HepG2 (cell line): ENCODE measurements around the gene PNKD. TPM values are rescaled to one million over a fixed set of nuclear protein-coding genes. Genes with fewer than 3 reads are reported as not detected.
A peak's percentile ranks its signal among the peaks of the same experiment; 100 is the strongest.

Experiments
- BRCA1 ChIP-seq: sonication (generic); formaldehyde crosslinking; IDR thresholded peaks from 2 replicates; pipeline ENCODE4 v1.4.0; 2020; ENCODE audit warnings: missing genetic modification reagents
- CREB1 ChIP-seq, 2 experiments: fragments of 450-650 bp in 1 of 2; IDR thresholded peaks; 2 replicates each; pipeline ENCODE4 v1.6.1; 2016 to 2017; ENCODE audit warnings: control low read depth in 1 of 2, mild to moderate bottlenecking in 1 of 2, missing compliant biosample characterization in 1 of 2, missing genetic modification characterization in 1 of 2
- HNRNPH1 ChIP-seq: fragments of 200-400 bp; formaldehyde crosslinking; optimal IDR thresholded peaks from 2 replicates; pipeline ENCODE3; 2017; ENCODE audit warnings: mild to moderate bottlenecking, low read depth, low read length
- ISL2 ChIP-seq: sonication (generic); formaldehyde crosslinking; IDR thresholded peaks from 2 replicates; pipeline ENCODE4 v1.5.0; 2020; ENCODE audit warnings: missing genetic modification reagents
- KAT8 ChIP-seq: IDR thresholded peaks from 2 replicates; pipeline ENCODE4 v1.6.1; 2016; ENCODE audit warnings: missing genetic modification reagents, missing compliant biosample characterization
- KDM1A ChIP-seq: IDR thresholded peaks from 2 replicates; pipeline ENCODE4 v1.6.1; 2016; ENCODE audit warnings: missing compliant biosample characterization
- KLF16 ChIP-seq, 2 experiments: sonication (generic) in 1 of 2; formaldehyde crosslinking in 1 of 2; IDR thresholded peaks; 2 replicates each; pipeline versions ENCODE4 v1.6.1 to v1.8.0; 2016 to 2023; ENCODE audit warnings: missing genetic modification reagents in 2 of 2, missing compliant biosample characterization in 1 of 2
- KLF9 ChIP-seq: IDR thresholded peaks from 2 replicates; pipeline ENCODE4 v1.6.1; 2016; ENCODE audit warnings: low read depth
- NFKB2 ChIP-seq: sonication (generic); formaldehyde crosslinking; IDR thresholded peaks from 2 replicates; pipeline ENCODE4 v1.4.0; 2020; ENCODE audit warnings: missing genetic modification reagents, borderline replicate concordance
- SOX6 ChIP-seq, 2 experiments: fragments of 450-650 bp in 1 of 2; sonication (generic) in 1 of 2; formaldehyde crosslinking in 1 of 2; IDR thresholded peaks; 2 replicates each; pipeline versions ENCODE4 v1.4.0 to v1.6.1; 2017 to 2020; ENCODE audit warnings: antibody characterized with exemption in 1 of 2, mild to moderate bottlenecking in 1 of 2, missing genetic modification reagents in 1 of 2
- SSRP1 ChIP-seq: IDR thresholded peaks from 2 replicates; pipeline ENCODE4 v1.6.1; 2016; ENCODE audit warnings: control low read depth
- ZMAT3 ChIP-seq: sonication (generic); formaldehyde crosslinking; conservative IDR thresholded peaks from 2 replicates; pipeline ENCODE4 v1.7.0; 2021; ENCODE audit warnings: missing genetic modification reagents
- ZNF567 ChIP-seq: sonication (generic); formaldehyde crosslinking; IDR thresholded peaks from 2 replicates; pipeline ENCODE4 v1.8.1; 2023; ENCODE audit warnings: mild to moderate bottlenecking, missing genetic modification reagents, borderline replicate concordance
- ZNF709 ChIP-seq: sonication (generic); formaldehyde crosslinking; IDR thresholded peaks from 2 replicates; pipeline ENCODE4 v1.5.0; 2020; ENCODE audit warnings: mild to moderate bottlenecking, missing genetic modification reagents
- ZNF850 ChIP-seq: sonication (generic); formaldehyde crosslinking; conservative IDR thresholded peaks from 2 replicates; pipeline ENCODE4 v1.9.0; 2021; ENCODE audit warnings: mild to moderate bottlenecking, missing genetic modification reagents
- polyA plus RNA-seq, 8 experiments: library from polyadenylated mRNA; depleted of rRNA in 3 of 8; stranded (reverse) in 7 of 8; unstranded in 1 of 8; fragments of >200 nt; fragmentation: Illumina TruSeq in 4 of 8; extraction: Trizol in 4 of 8; gene quantifications; 2 replicates each; pipeline versions ENCODE4 v1.2.1 to v1.2.3, GENCODE V29; 2011 to 2016; ENCODE audit warnings: low read depth in 4 of 8, missing spikeins in 1 of 8, mixed read lengths in 1 of 8; ENCODE audit not compliant: insufficient read depth in 1 of 8
- total RNA-seq, 5 experiments: library from RNA; depleted of rRNA; stranded (reverse); fragments of >200 nt; fragmentation: Illumina TruSeq; extraction: Trizol; gene quantifications; 2 replicates each; pipeline ENCODE4 v1.2.3, GENCODE V29; 2016; ENCODE audit warnings: low read depth in 1 of 5
- TF ChIP-seq, protein P1 (sequence below): sonication (generic); formaldehyde crosslinking; IDR thresholded peaks from 2 replicates; pipeline ENCODE4 v1.5.0; 2020; ENCODE audit warnings: mild to moderate bottlenecking, missing genetic modification reagents, borderline replicate concordance
- TF ChIP-seq, protein P2 (sequence below): sonication (generic); formaldehyde crosslinking; IDR thresholded peaks from 2 replicates; pipeline ENCODE4 v1.5.0; 2020; ENCODE audit warnings: mild to moderate bottlenecking, missing genetic modification reagents
- TF ChIP-seq, protein P3 (sequence below): sonication (generic); formaldehyde crosslinking; IDR thresholded peaks from 2 replicates; pipeline ENCODE4 v1.5.1; 2020; ENCODE audit warnings: mild to moderate bottlenecking, moderate library complexity, missing genetic modification reagents
- TF ChIP-seq, protein P4 (sequence below): IDR thresholded peaks from 2 replicates; pipeline ENCODE4 v1.6.1; 2016

PNKD gene
- total and polyA plus RNA-seq, 2 of the 13 experiments (the other 11 are each of a cell fraction or from before 2014, with no cell fraction given), result 55.9 to 80.4 TPM

DNA sequence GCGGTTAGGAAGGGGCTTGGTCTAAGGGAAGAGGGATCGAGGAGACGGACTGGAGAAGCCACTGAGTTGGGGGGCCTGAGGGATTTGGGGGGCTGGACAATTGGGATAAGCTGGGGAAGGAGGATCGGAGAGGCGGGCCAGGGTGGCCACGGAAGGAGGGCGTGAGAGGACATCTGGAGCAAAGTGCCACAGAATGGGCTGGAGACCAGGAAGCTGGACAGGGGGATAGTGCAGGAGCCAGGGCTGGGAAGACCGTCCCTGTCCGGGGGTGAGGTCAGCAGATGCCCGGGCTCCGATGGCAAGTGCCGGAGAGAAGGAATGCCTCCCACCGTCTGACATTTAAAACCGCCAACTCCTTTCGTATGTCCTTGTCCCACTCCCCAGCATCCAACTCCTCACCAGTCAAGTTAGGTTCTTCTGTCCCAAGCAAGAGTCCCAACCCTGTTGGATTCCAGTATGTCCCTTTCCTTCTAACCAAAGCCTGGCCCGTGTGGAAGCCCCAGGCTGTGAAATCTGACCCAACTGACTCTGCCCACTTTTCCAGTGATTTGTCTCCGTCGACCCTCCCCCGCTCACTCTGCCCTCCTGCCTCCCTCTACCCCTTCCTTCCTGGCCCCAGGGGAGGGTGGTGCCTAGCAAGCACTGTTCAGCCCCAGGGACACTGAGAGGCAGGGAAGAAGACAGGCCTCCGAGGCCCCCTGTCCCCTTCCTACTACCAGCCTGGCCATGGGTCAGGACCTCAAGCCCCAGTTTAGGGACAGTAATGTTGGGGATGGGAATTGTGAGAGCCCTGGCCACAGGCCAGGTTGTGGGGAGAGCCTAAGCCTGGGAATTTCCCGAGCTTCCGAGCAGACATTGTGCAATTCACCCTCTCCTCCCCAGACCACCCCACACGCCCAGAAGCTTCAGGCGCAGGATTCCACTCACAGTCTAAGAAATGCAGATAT, 53.5 kb downstream of the PNKD start (continued):
- TF ChIP-seq, protein P1, sequence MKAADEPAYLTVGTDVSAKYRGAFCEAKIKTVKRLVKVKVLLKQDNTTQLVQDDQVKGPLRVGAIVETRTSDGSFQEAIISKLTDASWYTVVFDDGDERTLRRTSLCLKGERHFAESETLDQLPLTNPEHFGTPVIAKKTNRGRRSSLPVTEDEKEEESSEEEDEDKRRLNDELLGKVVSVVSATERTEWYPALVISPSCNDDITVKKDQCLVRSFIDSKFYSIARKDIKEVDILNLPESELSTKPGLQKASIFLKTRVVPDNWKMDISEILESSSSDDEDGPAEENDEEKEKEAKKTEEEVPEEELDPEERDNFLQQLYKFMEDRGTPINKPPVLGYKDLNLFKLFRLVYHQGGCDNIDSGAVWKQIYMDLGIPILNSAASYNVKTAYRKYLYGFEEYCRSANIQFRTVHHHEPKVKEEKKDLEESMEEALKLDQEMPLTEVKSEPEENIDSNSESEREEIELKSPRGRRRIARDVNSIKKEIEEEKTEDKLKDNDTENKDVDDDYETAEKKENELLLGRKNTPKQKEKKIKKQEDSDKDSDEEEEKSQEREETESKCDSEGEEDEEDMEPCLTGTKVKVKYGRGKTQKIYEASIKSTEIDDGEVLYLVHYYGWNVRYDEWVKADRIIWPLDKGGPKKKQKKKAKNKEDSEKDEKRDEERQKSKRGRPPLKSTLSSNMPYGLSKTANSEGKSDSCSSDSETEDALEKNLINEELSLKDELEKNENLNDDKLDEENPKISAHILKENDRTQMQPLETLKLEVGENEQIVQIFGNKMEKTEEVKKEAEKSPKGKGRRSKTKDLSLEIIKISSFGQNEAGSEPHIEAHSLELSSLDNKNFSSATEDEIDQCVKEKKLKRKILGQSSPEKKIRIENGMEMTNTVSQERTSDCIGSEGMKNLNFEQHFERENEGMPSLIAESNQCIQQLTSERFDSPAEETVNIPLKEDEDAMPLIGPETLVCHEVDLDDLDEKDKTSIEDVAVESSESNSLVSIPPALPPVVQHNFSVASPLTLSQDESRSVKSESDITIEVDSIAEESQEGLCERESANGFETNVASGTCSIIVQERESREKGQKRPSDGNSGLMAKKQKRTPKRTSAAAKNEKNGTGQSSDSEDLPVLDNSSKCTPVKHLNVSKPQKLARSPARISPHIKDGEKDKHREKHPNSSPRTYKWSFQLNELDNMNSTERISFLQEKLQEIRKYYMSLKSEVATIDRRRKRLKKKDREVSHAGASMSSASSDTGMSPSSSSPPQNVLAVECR (CRISPR knock-in tag), result peak; percentile 43
- no peak for TF ChIP-seq ZNF850 (CRISPR knock-in tag)
- TF ChIP-seq, protein P2, sequence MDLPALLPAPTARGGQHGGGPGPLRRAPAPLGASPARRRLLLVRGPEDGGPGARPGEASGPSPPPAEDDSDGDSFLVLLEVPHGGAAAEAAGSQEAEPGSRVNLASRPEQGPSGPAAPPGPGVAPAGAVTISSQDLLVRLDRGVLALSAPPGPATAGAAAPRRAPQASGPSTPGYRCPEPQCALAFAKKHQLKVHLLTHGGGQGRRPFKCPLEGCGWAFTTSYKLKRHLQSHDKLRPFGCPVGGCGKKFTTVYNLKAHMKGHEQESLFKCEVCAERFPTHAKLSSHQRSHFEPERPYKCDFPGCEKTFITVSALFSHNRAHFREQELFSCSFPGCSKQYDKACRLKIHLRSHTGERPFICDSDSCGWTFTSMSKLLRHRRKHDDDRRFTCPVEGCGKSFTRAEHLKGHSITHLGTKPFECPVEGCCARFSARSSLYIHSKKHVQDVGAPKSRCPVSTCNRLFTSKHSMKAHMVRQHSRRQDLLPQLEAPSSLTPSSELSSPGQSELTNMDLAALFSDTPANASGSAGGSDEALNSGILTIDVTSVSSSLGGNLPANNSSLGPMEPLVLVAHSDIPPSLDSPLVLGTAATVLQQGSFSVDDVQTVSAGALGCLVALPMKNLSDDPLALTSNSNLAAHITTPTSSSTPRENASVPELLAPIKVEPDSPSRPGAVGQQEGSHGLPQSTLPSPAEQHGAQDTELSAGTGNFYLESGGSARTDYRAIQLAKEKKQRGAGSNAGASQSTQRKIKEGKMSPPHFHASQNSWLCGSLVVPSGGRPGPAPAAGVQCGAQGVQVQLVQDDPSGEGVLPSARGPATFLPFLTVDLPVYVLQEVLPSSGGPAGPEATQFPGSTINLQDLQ (CRISPR knock-in tag), result 0 out of 2 replicates have a peak, but pooled peaks have one; percentile 64
- TF ChIP-seq KDM1A (CRISPR knock-in tag), result no peak
- TF ChIP-seq ISL2 (CRISPR knock-in tag), result 0 out of 2 replicates have a peak, but pooled peaks have one; percentile 54
- TF ChIP-seq SSRP1, result no peak
- peak; percentile 25; the same call in 1 of the 2 replicates for TF ChIP-seq NFKB2 (CRISPR knock-in tag)
- TF ChIP-seq SOX6 (IDR thresholded peaks at IDR 0.05), result no peak
- TF ChIP-seq SOX6 (CRISPR knock-in tag; IDR thresholded peaks at IDR 0.05), result no peak; the same call in 1 of the 2 replicates
- TF ChIP-seq, protein P3, sequence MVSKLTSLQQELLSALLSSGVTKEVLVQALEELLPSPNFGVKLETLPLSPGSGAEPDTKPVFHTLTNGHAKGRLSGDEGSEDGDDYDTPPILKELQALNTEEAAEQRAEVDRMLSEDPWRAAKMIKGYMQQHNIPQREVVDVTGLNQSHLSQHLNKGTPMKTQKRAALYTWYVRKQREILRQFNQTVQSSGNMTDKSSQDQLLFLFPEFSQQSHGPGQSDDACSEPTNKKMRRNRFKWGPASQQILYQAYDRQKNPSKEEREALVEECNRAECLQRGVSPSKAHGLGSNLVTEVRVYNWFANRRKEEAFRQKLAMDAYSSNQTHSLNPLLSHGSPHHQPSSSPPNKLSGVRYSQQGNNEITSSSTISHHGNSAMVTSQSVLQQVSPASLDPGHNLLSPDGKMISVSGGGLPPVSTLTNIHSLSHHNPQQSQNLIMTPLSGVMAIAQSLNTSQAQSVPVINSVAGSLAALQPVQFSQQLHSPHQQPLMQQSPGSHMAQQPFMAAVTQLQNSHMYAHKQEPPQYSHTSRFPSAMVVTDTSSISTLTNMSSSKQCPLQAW (CRISPR knock-in tag), result peak; percentile 36; the same call in 1 of the 2 replicates
- 0 out of 2 replicates have a peak, but pooled peaks have one; percentile 63 for TF ChIP-seq ZMAT3
- TF ChIP-seq HNRNPH1, result no peak
- TF ChIP-seq BRCA1 (CRISPR knock-in tag), result no peak; the same call in 1 of the 2 replicates
- TF ChIP-seq ZNF567 (CRISPR knock-in tag), result peak; percentile 68; the same call in 1 of the 2 replicates
- no peak for TF ChIP-seq KLF16 (CRISPR knock-in tag; IDR thresholded peaks at IDR 0.05)
- TF ChIP-seq, protein P4, sequence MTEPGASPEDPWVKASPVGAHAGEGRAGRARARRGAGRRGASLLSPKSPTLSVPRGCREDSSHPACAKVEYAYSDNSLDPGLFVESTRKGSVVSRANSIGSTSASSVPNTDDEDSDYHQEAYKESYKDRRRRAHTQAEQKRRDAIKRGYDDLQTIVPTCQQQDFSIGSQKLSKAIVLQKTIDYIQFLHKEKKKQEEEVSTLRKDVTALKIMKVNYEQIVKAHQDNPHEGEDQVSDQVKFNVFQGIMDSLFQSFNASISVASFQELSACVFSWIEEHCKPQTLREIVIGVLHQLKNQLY (CRISPR knock-in tag), result no peak
- peak; percentile 36; the same call in 1 of the 2 replicates for TF ChIP-seq KAT8 (CRISPR knock-in tag)
- no peak for TF ChIP-seq CREB1 (IDR thresholded peaks at IDR 0.05)
- no peak for TF ChIP-seq CREB1 (CRISPR knock-in tag; IDR thresholded peaks at IDR 0.05)
- 0 out of 2 replicates have a peak, but pooled peaks have one; percentile 17 for TF ChIP-seq ZNF709 (CRISPR knock-in tag)
- no peak for TF ChIP-seq KLF9 (CRISPR knock-in tag)
